ENCODE measurements around the gene COL13A1. TPM values are rescaled to one million over a fixed set of nuclear protein-coding genes. Genes with fewer than 3 reads are reported as not detected.

Gene COL13A1
- total RNA-seq, 4 donors from 2014 or later = 1.2 to 6.8 (median 3.9) TPM

DNA sequence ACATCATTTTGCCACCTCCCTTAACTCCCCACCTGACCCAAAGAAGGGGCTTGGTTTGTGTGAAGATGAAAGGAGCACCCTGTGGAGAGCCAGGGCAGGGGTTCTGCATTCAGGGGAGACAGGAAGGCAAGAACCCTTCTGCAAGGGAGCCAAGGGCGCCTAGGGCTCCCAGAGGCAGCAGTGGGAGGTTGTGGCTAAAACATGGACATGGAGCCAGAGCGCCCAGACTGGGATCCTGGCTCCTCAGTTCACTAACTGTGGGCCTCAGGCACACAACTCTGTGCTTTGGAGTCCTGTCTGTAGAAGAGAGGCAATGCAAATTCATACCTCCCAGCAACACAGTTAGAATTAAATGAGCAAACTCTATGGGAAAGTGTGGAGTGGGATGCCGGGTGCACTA lies 127.9 kb downstream of the COL13A1 start:
- no peak for ATAC-seq
- no peak overlapping the region for H3K27ac ChIP-seq
- TF ChIP-seq, protein P1, sequence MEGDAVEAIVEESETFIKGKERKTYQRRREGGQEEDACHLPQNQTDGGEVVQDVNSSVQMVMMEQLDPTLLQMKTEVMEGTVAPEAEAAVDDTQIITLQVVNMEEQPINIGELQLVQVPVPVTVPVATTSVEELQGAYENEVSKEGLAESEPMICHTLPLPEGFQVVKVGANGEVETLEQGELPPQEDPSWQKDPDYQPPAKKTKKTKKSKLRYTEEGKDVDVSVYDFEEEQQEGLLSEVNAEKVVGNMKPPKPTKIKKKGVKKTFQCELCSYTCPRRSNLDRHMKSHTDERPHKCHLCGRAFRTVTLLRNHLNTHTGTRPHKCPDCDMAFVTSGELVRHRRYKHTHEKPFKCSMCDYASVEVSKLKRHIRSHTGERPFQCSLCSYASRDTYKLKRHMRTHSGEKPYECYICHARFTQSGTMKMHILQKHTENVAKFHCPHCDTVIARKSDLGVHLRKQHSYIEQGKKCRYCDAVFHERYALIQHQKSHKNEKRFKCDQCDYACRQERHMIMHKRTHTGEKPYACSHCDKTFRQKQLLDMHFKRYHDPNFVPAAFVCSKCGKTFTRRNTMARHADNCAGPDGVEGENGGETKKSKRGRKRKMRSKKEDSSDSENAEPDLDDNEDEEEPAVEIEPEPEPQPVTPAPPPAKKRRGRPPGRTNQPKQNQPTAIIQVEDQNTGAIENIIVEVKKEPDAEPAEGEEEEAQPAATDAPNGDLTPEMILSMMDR (IDR thresholded peaks at IDR 0.05) = no peak
- TF ChIP-seq POLR2AphosphoS5 (IDR thresholded peaks at IDR 0.05) = no peak
- TF ChIP-seq EP300 (IDR thresholded peaks at IDR 0.05) = no peak
- no peak for TF ChIP-seq POLR2A (IDR thresholded peaks at IDR 0.05)
- no peak overlapping the region for H3K4me3 ChIP-seq
- no peaks in the 10 kb centered on the region for H3K4me1 ChIP-seq
- 80% methylated on average over 1 of the region's 3 CpGs; no CpG with 5 or more reads in 1 of the 2 donors for WGBS, 2 donors (ENCODE audit: low coverage in 1 of 2)
- H3K27me3 ChIP-seq = no peaks in the 10 kb centered on the region
- peaks cover 0 to 7% of the 10 kb centered on the region in 2 donors for H3K36me3 ChIP-seq
- peaks cover 0 to 7% (median 0%) of the 10 kb centered on the region in 3 donors for H3K9me3 ChIP-seq

DNA sequence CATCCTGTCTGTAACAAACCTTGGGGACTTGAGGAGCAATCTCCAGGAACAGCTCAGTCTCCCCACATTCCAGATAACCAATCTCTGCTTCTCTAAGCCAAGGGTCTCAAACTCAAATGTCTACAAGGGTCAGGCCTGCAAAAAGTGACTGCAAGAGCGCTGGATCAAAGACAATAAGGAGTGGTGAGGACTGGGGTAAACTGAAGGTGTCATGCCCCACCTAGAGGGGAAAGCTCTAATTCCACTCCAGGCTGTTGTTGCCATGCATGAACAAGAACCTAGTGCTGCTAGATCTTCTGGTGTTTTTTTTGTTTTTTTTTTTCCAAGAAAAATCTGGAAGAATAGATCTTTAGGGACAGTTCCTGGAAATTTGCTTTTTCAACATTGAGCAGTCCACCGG lies 133.1 kb downstream of the COL13A1 start:
- peaks cover 0 to 7% of the 10 kb centered on the region in 2 donors for H3K36me3 ChIP-seq
- H3K27ac ChIP-seq = no peak overlapping the region
- WGBS, 2 donors (ENCODE audit: low coverage in 1 of 2) = 93 to 100% methylated on average over 1 to 2 of the region's 2 CpGs
- no peaks in the 10 kb centered on the region for H3K9me3 ChIP-seq
- no peak for ATAC-seq
- no peak overlapping the region for H3K4me3 ChIP-seq
- H3K27me3 ChIP-seq = no peaks in the 10 kb centered on the region
- H3K4me1 ChIP-seq = no peaks in the 10 kb centered on the region
- TF ChIP-seq POLR2AphosphoS5 (IDR thresholded peaks at IDR 0.05) = no peak
- no peak for TF ChIP-seq EP300 (IDR thresholded peaks at IDR 0.05)
- TF ChIP-seq, protein P1 (IDR thresholded peaks at IDR 0.05) = no peak
- no peak for TF ChIP-seq POLR2A (IDR thresholded peaks at IDR 0.05)

DNA sequence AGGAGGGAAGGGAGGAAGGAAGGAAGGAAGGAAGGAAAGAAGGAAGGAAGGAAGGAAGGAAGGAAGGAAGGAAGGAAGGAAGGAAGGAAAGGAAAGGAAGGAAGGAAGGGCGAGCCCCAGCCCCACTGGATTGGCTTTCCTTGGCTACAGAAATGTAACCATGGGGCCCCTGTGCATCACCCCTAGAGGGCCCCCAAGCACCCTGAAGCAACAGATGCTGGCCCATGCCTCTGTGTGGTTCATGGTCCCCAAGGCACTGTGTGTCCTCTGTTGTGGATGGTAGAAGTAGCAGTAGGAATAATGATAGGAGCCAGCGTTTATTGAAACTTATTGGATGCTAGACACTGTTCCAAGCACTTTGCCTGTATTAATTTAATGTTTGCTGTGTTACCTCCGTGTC lies 134.4 kb downstream of the COL13A1 start:
- H3K36me3 ChIP-seq = no peaks in the 10 kb centered on the region
- peaks cover 0 to 4% (median 0%) of the 10 kb centered on the region in 3 donors for H3K9me3 ChIP-seq
- H3K27ac ChIP-seq = no peak overlapping the region
- WGBS, 2 donors (ENCODE audit: low coverage in 1 of 2) = 75 to 100% methylated on average over 1 to 2 of the region's 3 CpGs
- no peak overlapping the region for H3K4me3 ChIP-seq
- no peaks in the 10 kb centered on the region for H3K27me3 ChIP-seq
- no peak for TF ChIP-seq EP300 (IDR thresholded peaks at IDR 0.05)
- no peak for ATAC-seq
- no peaks in the 10 kb centered on the region for H3K4me1 ChIP-seq

DNA sequence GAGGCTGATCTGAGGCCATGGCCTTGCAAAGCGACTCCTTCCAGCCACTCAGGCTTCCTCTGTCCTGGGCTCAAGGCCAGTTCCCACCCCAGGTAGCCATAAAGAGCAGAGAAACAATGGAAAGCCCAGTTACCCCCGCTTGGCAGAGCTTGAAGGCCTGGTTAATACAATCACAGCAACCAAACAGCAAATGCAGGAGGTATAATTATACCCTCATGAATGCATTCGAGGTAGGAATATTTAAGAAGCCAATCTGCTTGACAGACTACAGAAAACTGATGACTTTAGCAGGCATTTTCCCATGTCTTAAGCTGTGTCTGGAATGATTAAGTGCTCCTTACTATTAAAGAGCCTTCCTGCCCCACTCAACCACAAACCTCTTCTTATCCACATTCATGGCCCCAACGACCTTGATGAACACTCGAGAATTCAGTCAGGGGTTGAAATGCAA lies 136.9 kb downstream of the COL13A1 start:
- H3K4me1 ChIP-seq = no peaks in the 10 kb centered on the region
- H3K4me3 ChIP-seq = no peak overlapping the region
- no peak for ATAC-seq
- H3K27ac ChIP-seq = no peak overlapping the region
- 58 to 72% methylated on average over 2 to 5 of the region's 5 CpGs for WGBS, 2 donors (ENCODE audit: low coverage in 1 of 2)
- no peaks in the 10 kb centered on the region for H3K36me3 ChIP-seq
- no peaks in the 10 kb centered on the region for H3K27me3 ChIP-seq
- TF ChIP-seq POLR2AphosphoS5 (IDR thresholded peaks at IDR 0.05) (no peak), POLR2A (IDR thresholded peaks at IDR 0.05) (no peak), EP300 (IDR thresholded peaks at IDR 0.05) (no peak)
- TF ChIP-seq, protein P1 (IDR thresholded peaks at IDR 0.05) = no peak
- peaks cover 0 to 11% (median 0%) of the 10 kb centered on the region in 3 donors for H3K9me3 ChIP-seq

DNA sequence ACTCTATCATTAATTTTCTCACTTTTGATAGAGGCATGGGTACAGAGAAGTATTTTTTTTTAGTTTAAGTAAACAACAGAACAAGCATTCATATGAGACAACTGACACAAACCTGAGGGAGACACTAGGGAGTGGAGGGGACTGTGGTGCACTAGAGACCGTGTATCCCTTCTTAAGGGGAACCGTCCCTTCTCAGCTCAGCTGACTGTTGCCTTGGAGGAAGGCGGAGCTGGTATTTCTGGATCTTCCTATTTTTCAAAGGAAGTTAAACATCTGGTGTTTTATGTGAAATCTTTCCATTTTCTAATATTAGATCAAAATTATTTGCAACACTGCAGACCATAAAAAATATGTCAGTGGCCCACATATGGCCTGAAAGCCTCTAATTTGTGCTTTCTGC lies 137.4 kb downstream of the COL13A1 start:
- Histone ChIP-seq H3K4me3 (no peak overlapping the region), H3K36me3 (no peaks in the 10 kb centered on the region), H3K4me1 (no peaks in the 10 kb centered on the region), H3K27me3 (no peaks in the 10 kb centered on the region), H3K27ac (no peak overlapping the region), H3K9me3 (peaks cover 0 to 11% (median 0%) of the 10 kb centered on the region in 3 donors)
- TF ChIP-seq POLR2AphosphoS5 (IDR thresholded peaks at IDR 0.05) (no peak), POLR2A (IDR thresholded peaks at IDR 0.05) (no peak), EP300 (IDR thresholded peaks at IDR 0.05) (no peak)
- TF ChIP-seq, protein P1 (IDR thresholded peaks at IDR 0.05) = no peak
- 77 to 100% methylated on average over 1 to 3 of the region's 3 CpGs for WGBS, 2 donors (ENCODE audit: low coverage in 1 of 2)
- ATAC-seq = no peak
